NCI-H1092 (cell line): Measurements from ENCODE around the gene ROS1.
"Not testable (repeated sequence)": the region's sequence is repeated elsewhere in the genome, so short reads cannot be mapped to it uniquely, and the experiment has no call there.

Experiments
- DNase-seq: peaks from one replicate; lab custom pipeline; 2025; lab: John Stamatoyannopoulos, UW

ROS1 gene

GRCh38 chr6:117380298-117380697, 45.4 kb downstream of the ROS1 start:
- no peak for DNase-seq

GRCh38 chr6:117375446-117375845, 50.3 kb downstream of the ROS1 start:
- no peak for DNase-seq

- DNase-seq: no peak
These were observed 52.4 kb downstream of the ROS1 start for GRCh38 chr6:117373211-117373813.

- not testable (repeated sequence) for DNase-seq
These were observed 53.5 kb downstream of the ROS1 start for GRCh38 chr6:117372289-117372688.

- no peak for DNase-seq
These were observed 54.2 kb downstream of the ROS1 start for GRCh38 chr6:117371492-117371891.

- DNase-seq: no peak
These were observed 66.2 kb downstream of the ROS1 start for GRCh38 chr6:117359581-117359980.

- no peak for DNase-seq
These were observed 71.1 kb downstream of the ROS1 start for GRCh38 chr6:117354671-117355070.

GRCh38 chr6:117352466-117353081, 73.2 kb downstream of the ROS1 start:
- DNase-seq: no peak

- DNase-seq: no peak
These were observed 74.2 kb downstream of the ROS1 start for GRCh38 chr6:117351521-117351920.

GRCh38 chr6:117346142-117346930, 79.4 kb downstream of the ROS1 start:
- DNase-seq: no peak

GRCh38 chr6:117345292-117345610, 80.5 kb downstream of the ROS1 start:
- no peak for DNase-seq

GRCh38 chr6:117344444-117345291, 81.1 kb downstream of the ROS1 start:
- no peak for DNase-seq

- no peak for DNase-seq
These were observed 87.2 kb downstream of the ROS1 start for GRCh38 chr6:117338567-117338966.

GRCh38 chr6:117329926-117330325, 95.8 kb downstream of the ROS1 start:
- no peak for DNase-seq

- no peak for DNase-seq
These were observed 97.2 kb downstream of the ROS1 start for GRCh38 chr6:117328500-117328899.

GRCh38 chr6:117328005-117328389, 97.7 kb downstream of the ROS1 start:
- DNase-seq: no peak

GRCh38 chr6:117327149-117328004, 98.4 kb downstream of the ROS1 start:
- DNase-seq: no peak

GRCh38 chr6:117326396-117326795, 99.3 kb downstream of the ROS1 start:
- no peak for DNase-seq

- no peak for DNase-seq
These were observed 108.5 kb downstream of the ROS1 start for GRCh38 chr6:117317261-117317660.

GRCh38 chr6:117311726-117312125, 114.0 kb downstream of the ROS1 start:
- DNase-seq: no peak

GRCh38 chr6:117311310-117311709, 114.4 kb downstream of the ROS1 start:
- DNase-seq: no peak

GRCh38 chr6:117309611-117310010, 116.1 kb downstream of the ROS1 start:
- DNase-seq: no peak
